Prostate gland (tissue), 2 donors: ENCODE measurements around the gene USP24.

Experiments used
- CTCF ChIP-seq, 4 experiments: fragments of 200-600 bp in 2 of 4; fragments of 450-650 bp in 2 of 4; sonication (generic) in 2 of 4; IDR thresholded peaks; 1 replicate in 3 of 4; 2 replicates in 1 of 4; pipeline ENCODE4 v1.5.1; 2016 to 2019; ENCODE audit warnings: antibody characterized with exemption in 4 of 4, mild to moderate bottlenecking in 2 of 4, moderate library complexity in 2 of 4
- POLR2A ChIP-seq: fragments of 450-650 bp; IDR thresholded peaks from one replicate; pipeline ENCODE4 v1.6.1; 2016; ENCODE audit warnings: antibody characterized with exemption, mild to moderate bottlenecking
- POLR2AphosphoS5 ChIP-seq: sonication (generic); formaldehyde crosslinking; IDR thresholded peaks from one replicate; pipeline ENCODE4 v1.6.1; 2017; ENCODE audit warnings: antibody characterized with exemption

DNA sequence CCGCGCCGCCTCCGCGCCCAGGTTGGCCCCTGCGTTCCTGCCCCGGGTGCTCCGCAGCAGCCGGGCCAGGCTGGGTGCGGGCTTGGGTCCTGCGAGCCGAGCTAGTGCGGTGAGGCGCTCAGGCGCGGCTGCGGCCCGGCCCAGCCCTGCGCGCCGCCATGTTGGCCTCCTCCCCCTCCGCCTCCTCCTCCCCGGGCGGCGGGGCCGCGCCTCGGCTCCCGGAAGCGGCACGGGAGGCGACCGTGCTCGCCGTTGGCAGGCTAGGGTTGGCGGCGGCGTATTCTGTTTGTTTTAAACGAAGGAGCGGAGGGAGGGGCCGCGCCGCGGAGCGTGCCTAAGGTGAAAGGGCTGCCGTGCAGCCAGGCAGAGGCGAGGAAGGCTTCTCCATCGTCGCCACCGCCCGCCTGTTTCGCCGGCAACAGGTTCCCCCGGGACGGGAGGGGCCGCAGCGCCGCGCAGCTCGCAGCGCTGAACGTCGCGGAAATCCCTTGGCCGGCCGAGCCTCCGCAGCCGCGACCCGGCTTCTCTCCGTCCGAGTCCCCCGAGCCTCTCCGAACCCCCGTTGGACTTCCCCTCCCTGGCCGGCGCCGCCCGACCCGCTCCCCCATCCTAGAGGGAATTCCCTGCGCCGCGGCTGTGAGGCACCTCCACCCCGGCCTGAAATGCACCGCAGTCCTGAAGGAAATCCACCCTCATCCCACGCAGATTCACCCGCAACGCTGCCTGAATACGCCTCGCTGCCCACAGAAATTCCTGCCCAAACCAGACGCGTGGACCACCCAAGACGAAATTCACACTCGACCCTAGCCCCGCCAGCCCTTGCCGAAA is at the start of gene USP24:
- TF ChIP-seq CTCF (IDR thresholded peaks at IDR 0.05): no peak
- TF ChIP-seq POLR2AphosphoS5: peak; percentile 61
- peak; percentile 85 for TF ChIP-seq POLR2A
